Body of pancreas (tissue), 4 donors: Measurements from ENCODE around the gene CKAP2.
"Not testable (repeated sequence)": the region's sequence is repeated elsewhere in the genome, so short reads cannot be mapped to it uniquely, and the experiment has no call there.

Experiments
- CTCF ChIP-seq, 7 experiments: fragments of 450-650 bp in 4 of 7; fragments of 200-600 bp in 3 of 7; sonication (generic) in 3 of 7; IDR thresholded peaks; one replicate each; pipeline ENCODE4 v1.5.1; 2016 to 2019; ENCODE audit warnings: antibody characterized with exemption in 7 of 7
- POLR2A ChIP-seq, 3 donors: fragments of 450-650 bp; IDR thresholded peaks; one replicate each; pipeline ENCODE4 v1.6.1; 2016; ENCODE audit warnings: antibody characterized with exemption in 3 of 3, mild to moderate bottlenecking in 2 of 3

DNA sequence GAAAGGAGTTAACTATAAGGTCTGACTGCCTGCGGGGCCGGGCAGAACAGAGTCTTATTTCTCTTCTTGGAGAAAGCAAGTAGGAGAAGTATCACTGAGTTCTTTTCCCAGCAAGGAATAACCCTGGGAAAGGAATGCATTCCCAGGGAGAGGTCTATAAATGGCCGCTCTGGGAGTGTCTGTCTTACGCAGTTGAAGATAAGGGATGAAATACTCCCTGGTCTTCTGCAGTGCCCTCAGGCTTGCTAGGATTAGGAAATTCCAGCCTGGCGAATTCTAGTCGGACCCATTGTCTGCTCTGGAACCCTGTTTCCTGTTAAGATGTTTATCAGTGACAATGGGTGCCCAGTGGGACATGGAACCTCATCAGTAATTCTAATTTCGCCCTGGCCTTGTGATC lies 47.0 kb downstream of the CKAP2 start:
- TF ChIP-seq POLR2A, CTCF (IDR thresholded peaks at IDR 0.05): not testable (repeated sequence)
